ENCODE data around the gene JMJD4.
"Not testable (repeated sequence)": the region's sequence is repeated elsewhere in the genome, so short reads cannot be mapped to it uniquely, and the experiment has no call there.

The JMJD4 gene

DNA sequence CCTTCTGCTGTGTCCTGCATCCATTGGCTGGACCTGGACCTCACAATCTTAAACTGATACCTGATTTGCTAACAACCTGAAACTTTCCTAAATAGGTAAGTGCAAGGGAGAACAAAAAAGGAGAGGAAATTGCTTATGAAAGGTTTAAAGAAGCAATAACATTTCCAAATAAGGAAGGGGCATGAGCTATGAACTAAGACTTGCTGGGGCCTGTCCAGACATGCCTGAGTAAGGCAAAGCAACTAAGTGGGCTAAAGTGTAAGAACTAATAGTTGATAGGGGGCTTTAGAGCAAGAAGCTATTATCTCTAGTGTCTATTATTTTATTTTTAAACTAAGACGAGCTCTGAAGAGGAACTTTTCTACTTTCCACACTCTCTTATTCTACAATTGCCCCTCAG is 11.6 kb downstream of the JMJD4 start:
- Histone ChIP-seq H3K9me3 (ENCODE audit: insufficient read depth, low read length) (peaks cover 17% of the 10 kb centered on the region; the same call in 1 of the 2 replicates), H3K4me1 (ENCODE audit: low read length) (peaks cover 20% of the 10 kb centered on the region), H3K79me2 (ENCODE audit: low read length) (no peaks in the 10 kb centered on the region), H3K27me3 (ENCODE audit: low read depth, low read length) (no peaks in the 10 kb centered on the region), H2AFZ (ENCODE audit: low read depth, low read length) (no peak overlapping the region), H3K9ac (ENCODE audit: low read length) (no peak overlapping the region), H3K4me3 (ENCODE audit: low read length) (no peak overlapping the region), H4K20me1 (ENCODE audit: insufficient read depth, low read length) (no peaks in the 10 kb centered on the region), H3K27ac (ENCODE audit: low read length) (peak overlapping the region; percentile 6; the same call in 1 of the 2 replicates), H3K4me2 (ENCODE audit: low read length) (no peak overlapping the region), H3K36me3 (replicated peaks; ENCODE audit: low read depth, low read length) (peaks cover 3% of the 10 kb centered on the region)
- TF ChIP-seq, protein P1, sequence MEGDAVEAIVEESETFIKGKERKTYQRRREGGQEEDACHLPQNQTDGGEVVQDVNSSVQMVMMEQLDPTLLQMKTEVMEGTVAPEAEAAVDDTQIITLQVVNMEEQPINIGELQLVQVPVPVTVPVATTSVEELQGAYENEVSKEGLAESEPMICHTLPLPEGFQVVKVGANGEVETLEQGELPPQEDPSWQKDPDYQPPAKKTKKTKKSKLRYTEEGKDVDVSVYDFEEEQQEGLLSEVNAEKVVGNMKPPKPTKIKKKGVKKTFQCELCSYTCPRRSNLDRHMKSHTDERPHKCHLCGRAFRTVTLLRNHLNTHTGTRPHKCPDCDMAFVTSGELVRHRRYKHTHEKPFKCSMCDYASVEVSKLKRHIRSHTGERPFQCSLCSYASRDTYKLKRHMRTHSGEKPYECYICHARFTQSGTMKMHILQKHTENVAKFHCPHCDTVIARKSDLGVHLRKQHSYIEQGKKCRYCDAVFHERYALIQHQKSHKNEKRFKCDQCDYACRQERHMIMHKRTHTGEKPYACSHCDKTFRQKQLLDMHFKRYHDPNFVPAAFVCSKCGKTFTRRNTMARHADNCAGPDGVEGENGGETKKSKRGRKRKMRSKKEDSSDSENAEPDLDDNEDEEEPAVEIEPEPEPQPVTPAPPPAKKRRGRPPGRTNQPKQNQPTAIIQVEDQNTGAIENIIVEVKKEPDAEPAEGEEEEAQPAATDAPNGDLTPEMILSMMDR (IDR thresholded peaks at IDR 0.05; ENCODE audit: low read depth, low read length), result no peak

DNA sequence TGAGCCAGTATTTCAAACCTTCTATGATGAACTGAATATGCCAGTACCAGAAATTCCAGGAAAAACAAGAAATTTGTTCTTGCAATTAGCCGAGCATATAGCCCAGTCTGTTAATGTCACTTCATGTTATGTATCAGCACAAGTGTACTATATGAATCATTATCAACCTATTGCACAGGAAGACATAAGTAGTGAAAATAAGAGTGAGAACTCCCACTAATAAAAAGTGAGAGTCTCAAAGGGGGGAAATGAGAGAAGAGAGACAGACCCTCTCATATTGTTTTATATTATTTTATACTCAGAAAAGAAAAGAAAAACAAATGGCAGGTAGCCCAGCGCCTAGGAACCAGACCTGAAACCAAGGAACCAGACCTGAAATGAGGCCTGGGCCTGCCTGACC is 16.2 kb downstream of the JMJD4 start:
- Histone ChIP-seq H3K27me3 (ENCODE audit: low read depth, low read length) (no peaks in the 10 kb centered on the region), H3K4me2 (ENCODE audit: low read length) (no peak overlapping the region), H3K9ac (ENCODE audit: low read length) (no peak overlapping the region), H3K79me2 (ENCODE audit: low read length) (no peaks in the 10 kb centered on the region), H3K4me1 (ENCODE audit: low read length) (no peaks in the 10 kb centered on the region), H3K4me3 (ENCODE audit: low read length) (no peak overlapping the region), H2AFZ (ENCODE audit: low read depth, low read length) (no peak overlapping the region), H4K20me1 (ENCODE audit: insufficient read depth, low read length) (no peaks in the 10 kb centered on the region), H3K36me3 (replicated peaks; ENCODE audit: low read depth, low read length) (no peaks in the 10 kb centered on the region), H3K9me3 (ENCODE audit: insufficient read depth, low read length) (peaks cover 20% of the 10 kb centered on the region; the same call in 1 of the 2 replicates), H3K27ac (ENCODE audit: low read length) (no peak overlapping the region)
- TF ChIP-seq, protein P1 (IDR thresholded peaks at IDR 0.05; ENCODE audit: low read depth, low read length), result no peak
- no peak for TF ChIP-seq EZH2phosphoT487 (IDR thresholded peaks at IDR 0.05; ENCODE audit: low read depth)

- H3K4me3 ChIP-seq (ENCODE audit: low read length), result no peak overlapping the region
- no peaks in the 10 kb centered on the region for H3K79me2 ChIP-seq (ENCODE audit: low read length)
- H3K4me2 ChIP-seq (ENCODE audit: low read length), result no peak overlapping the region
- H3K36me3 ChIP-seq (replicated peaks; ENCODE audit: low read depth, low read length), result no peaks in the 10 kb centered on the region
- no peaks in the 10 kb centered on the region for H4K20me1 ChIP-seq (ENCODE audit: insufficient read depth, low read length)
- no peaks in the 10 kb centered on the region for H3K27me3 ChIP-seq (ENCODE audit: low read depth, low read length)
- no peak overlapping the region for H3K27ac ChIP-seq (ENCODE audit: low read length)
- H3K9ac ChIP-seq (ENCODE audit: low read length), result no peak overlapping the region
- no peak overlapping the region for H2AFZ ChIP-seq (ENCODE audit: low read depth, low read length)
- H3K4me1 ChIP-seq (ENCODE audit: low read length), result peaks cover 9% of the 10 kb centered on the region
- H3K9me3 ChIP-seq (ENCODE audit: insufficient read depth, low read length), result peaks cover 23% of the 10 kb centered on the region; the same call in 1 of the 2 replicates
- TF ChIP-seq, protein P1 (IDR thresholded peaks at IDR 0.05; ENCODE audit: low read depth, low read length), result no peak
- no peak for TF ChIP-seq EZH2phosphoT487 (IDR thresholded peaks at IDR 0.05; ENCODE audit: low read depth)
Observed at GRCh38 chr1:227712648-227713047, 22.5 kb downstream of the JMJD4 start.

DNA sequence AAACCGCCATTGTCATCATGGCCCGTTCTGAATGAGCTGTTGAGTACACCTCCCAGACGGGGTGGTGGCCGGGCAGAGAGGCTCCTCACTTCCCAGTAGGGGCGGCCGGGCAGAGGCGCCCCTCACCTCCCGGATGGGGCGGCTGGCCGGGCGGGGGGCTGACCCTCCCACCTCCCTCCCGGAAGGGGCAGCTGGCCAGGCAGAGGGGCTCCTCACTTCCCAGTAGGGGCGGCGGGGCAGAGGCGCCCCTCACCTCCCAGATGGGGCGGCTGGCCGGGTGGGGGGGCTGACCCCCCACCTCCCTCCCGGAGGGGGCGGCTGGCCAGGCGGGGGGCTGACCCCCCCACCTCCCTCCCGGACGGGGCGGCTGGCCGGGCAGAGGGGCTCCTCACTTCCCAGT is 24.6 kb downstream of the JMJD4 start:
- not testable (repeated sequence) for H3K36me3 ChIP-seq (replicated peaks; ENCODE audit: low read depth, low read length); H2AFZ ChIP-seq (ENCODE audit: low read depth, low read length); H3K27ac ChIP-seq (ENCODE audit: low read length); H3K9ac ChIP-seq (ENCODE audit: low read length); H4K20me1 ChIP-seq (ENCODE audit: insufficient read depth, low read length); H3K4me2 ChIP-seq (ENCODE audit: low read length); H3K4me1 ChIP-seq (ENCODE audit: low read length); H3K79me2 ChIP-seq (ENCODE audit: low read length); H3K4me3 ChIP-seq (ENCODE audit: low read length); H3K27me3 ChIP-seq (ENCODE audit: low read depth, low read length)
- peaks cover 24% of the 10 kb centered on the region; the same call in 1 of the 2 replicates for H3K9me3 ChIP-seq (ENCODE audit: insufficient read depth, low read length)

GRCh38 chr1:227709451-227709850 is 25.7 kb downstream of the JMJD4 start:
- Histone ChIP-seq H3K4me1 (ENCODE audit: low read length) (peaks cover 9% of the 10 kb centered on the region), H2AFZ (ENCODE audit: low read depth, low read length) (no peak overlapping the region), H3K79me2 (ENCODE audit: low read length) (no peaks in the 10 kb centered on the region), H3K27me3 (ENCODE audit: low read depth, low read length) (no peaks in the 10 kb centered on the region), H3K36me3 (replicated peaks; ENCODE audit: low read depth, low read length) (no peaks in the 10 kb centered on the region), H3K9ac (ENCODE audit: low read length) (no peak overlapping the region), H3K4me2 (ENCODE audit: low read length) (no peak overlapping the region), H3K9me3 (ENCODE audit: insufficient read depth, low read length) (peaks cover 20% of the 10 kb centered on the region; the same call in 1 of the 2 replicates), H3K4me3 (ENCODE audit: low read length) (no peak overlapping the region), H4K20me1 (ENCODE audit: insufficient read depth, low read length) (no peaks in the 10 kb centered on the region), H3K27ac (ENCODE audit: low read length) (no peak overlapping the region)
- TF ChIP-seq, protein P1 (IDR thresholded peaks at IDR 0.05; ENCODE audit: low read depth, low read length), result no peak
- no peak for TF ChIP-seq EZH2phosphoT487 (IDR thresholded peaks at IDR 0.05; ENCODE audit: low read depth)

Data from OCI-LY3 (cell line).